GM19193 (cell line): ENCODE measurements around the gene PAX5.

ENCODE experiments used
- POLR2A ChIP-seq: IDR thresholded peaks from 4 replicates; pipeline ENCODE4 v1.6.1; 2011; ENCODE audit not compliant: insufficient read depth, insufficient read length; ENCODE audit errors: extremely low read depth

PAX5 gene

GRCh38 chr9:36936498-36936831 lies 97.6 kb downstream of the PAX5 start:
- TF ChIP-seq POLR2A = no peak

- peak; percentile 24 for TF ChIP-seq POLR2A
Measured at GRCh38 chr9:36935768-36936497, 98.1 kb downstream of the PAX5 start.

GRCh38 chr9:36935332-36935731 lies 98.7 kb downstream of the PAX5 start:
- no peak for TF ChIP-seq POLR2A

DNA sequence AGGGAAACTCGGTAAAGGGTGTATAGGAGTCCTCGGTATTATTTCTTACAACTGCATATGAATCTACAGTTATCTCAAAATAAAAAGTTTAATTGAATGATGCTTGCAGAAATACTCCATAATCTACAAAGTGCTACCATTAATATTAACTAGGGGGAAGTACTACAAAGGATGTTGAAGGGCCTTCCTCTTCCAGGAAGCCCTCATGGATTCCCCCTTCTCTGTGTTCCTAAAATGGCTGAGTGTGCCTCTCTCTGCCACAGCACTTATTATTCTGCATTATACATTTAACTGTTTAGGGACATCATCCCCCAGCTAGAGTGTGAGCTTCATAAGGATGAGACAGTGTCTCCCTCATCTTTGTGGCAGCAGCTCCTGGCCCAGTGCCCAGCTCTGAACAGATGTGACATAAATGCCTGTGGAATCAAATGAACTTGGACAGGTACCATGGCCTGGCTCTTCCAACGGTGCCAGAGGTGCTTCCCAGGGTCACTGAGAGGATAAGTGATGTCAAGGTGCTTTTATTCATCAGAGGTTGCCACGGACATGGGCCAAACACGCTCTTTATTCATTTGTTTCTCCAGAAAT lies 99.5 kb downstream of the PAX5 start:
- no peak for TF ChIP-seq POLR2A

DNA sequence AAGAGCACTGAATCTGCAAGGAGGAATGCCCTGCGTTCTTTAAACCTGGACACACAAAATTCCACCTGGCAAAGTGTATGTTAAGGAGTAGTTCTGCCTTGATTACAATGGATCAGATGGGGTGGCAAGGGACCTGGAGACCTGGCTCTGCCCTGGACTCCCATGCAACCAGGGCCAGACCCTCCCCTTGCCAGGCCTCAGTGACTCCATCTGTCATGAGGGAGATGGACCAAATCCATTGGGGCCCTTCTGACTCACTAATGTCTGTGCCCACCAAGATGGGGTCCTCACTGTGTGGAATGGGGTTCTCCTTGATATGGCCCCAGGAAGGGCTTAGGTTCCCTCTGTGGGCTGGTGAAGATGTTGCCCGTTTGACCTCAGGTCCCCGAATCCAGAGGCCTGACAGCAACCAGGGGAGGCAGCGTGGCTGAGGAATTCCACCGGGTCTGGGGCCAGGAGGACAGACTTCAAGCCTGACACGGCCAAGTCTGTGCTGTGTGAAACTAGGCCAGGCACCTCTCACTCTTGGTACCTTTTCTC lies 100.3 kb downstream of the PAX5 start:
- peak; percentile 19 for TF ChIP-seq POLR2A

GRCh38 chr9:36932198-36932597 lies 101.9 kb downstream of the PAX5 start:
- TF ChIP-seq POLR2A = no peak

GRCh38 chr9:36930941-36931340 lies 103.1 kb downstream of the PAX5 start:
- TF ChIP-seq POLR2A = no peak

DNA sequence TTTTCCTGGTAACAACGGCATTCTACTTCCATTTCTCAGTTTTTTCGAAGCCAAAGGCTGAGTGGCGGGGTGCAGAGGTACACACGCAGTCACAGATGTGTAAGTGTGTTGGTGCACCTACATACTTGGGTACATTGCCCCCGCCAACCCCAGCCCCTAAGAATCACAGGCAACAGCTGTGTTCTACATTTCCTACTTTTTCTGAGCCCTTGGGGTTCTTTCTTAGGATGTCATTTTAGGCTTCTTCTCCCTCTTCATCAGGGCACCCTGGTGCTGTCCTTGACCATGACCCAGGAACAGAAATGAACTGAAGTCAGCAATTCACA lies 104.8 kb downstream of the PAX5 start:
- TF ChIP-seq POLR2A = no peak

GRCh38 chr9:36928670-36929349 lies 105.3 kb downstream of the PAX5 start:
- no peak for TF ChIP-seq POLR2A

GRCh38 chr9:36928210-36928609 lies 105.9 kb downstream of the PAX5 start:
- no peak for TF ChIP-seq POLR2A

- no peak for TF ChIP-seq POLR2A
Measured at GRCh38 chr9:36924757-36925432, 109.2 kb downstream of the PAX5 start.

GRCh38 chr9:36924071-36924470 lies 110.0 kb downstream of the PAX5 start:
- no peak for TF ChIP-seq POLR2A

GRCh38 chr9:36923025-36923625 lies 110.9 kb downstream of the PAX5 start:
- no peak for TF ChIP-seq POLR2A

DNA sequence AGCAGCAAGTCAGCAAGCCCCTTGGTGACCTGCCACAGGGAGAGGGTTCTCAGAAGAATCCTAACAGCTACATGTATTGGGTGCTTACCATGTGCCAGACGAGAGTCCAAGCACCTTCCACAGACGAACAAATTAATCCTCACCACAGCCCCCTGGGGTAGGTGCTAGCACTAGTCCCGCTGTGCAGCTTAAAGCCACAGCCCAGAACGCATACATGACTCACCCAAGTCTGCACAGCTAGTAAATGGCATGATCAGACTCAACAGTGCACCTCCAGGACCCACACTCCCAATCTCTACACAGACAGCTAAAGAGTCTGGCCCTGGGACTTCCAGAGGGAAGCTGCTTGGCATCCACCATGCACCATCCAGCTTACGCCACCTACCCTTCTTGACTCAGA lies 111.5 kb downstream of the PAX5 start:
- TF ChIP-seq POLR2A = no peak

- no peak for TF ChIP-seq POLR2A
Measured at GRCh38 chr9:36914212-36914577, 119.9 kb downstream of the PAX5 start.
